IMR-90 (cell line): ENCODE results near the gene FAM241A. TPM values are rescaled to one million over a fixed set of nuclear protein-coding genes. Genes with fewer than 3 reads are reported as not detected.

ENCODE experiments used
- ATAC-seq: fragments of 200-7000 bp; cut with Tn5 transposase; 2 replicates; pipeline ENCODE4 v1.9.1; 2020; ENCODE audit warnings: low read depth, mild to moderate bottlenecking, moderate library complexity
- BruUV-seq: library from RNA; stranded (reverse); fragments of 400-500 nt; replicated peaks from 2 replicates; lab custom pipeline; 2021; lab: Mats Ljungman, UMichigan
- CTCF ChIA-PET: fragments of 300-600 bp; formaldehyde crosslinking; extraction: SDS; loops from one replicate; lab custom pipeline; 2021; ENCODE audit warnings: antibody characterized with exemption; lab: Yijun Ruan, JAX
- POLR2A ChIA-PET: fragments of 300-600 bp; sonication (Branson Sonifier 250); formaldehyde crosslinking; loops from one replicate; lab custom pipeline; 2022; ENCODE audit warnings: antibody characterized with exemption; ENCODE audit not compliant: unreplicated experiment; lab: Charles Lee
- DNase-seq: peaks from one replicate; pipeline ENCODE4 v3.0.0; 2013
- H2AFZ ChIP-seq: replicated peaks from 2 replicates; pipeline ENCODE3; 2013; ENCODE audit warnings: low read length, mild to moderate bottlenecking; ENCODE audit not compliant: poor library complexity
- H2AK5ac ChIP-seq: 2 replicates; pipeline ENCODE4 v1.6.1; 2013; ENCODE audit warnings: low read depth, low read length, inconsistent platforms
- H2AK9ac ChIP-seq: replicated peaks from 2 replicates; pipeline ENCODE3; 2013; ENCODE audit warnings: mild to moderate bottlenecking, low read depth, low read length, moderate library complexity; ENCODE audit not compliant: poor library complexity
- H2BK120ac ChIP-seq: 2 replicates; pipeline ENCODE4 v1.6.1; 2013; ENCODE audit warnings: low read depth, low read length, inconsistent platforms
- H2BK15ac ChIP-seq: 3 replicates; pipeline ENCODE4 v1.6.1; 2013; ENCODE audit warnings: low read depth, low read length, inconsistent platforms
- H2BK20ac ChIP-seq: 2 replicates; pipeline ENCODE4 v1.6.1; 2013; ENCODE audit warnings: low read depth, mild to moderate bottlenecking, inconsistent platforms, low read length, moderate library complexity
- H2BK5ac ChIP-seq: 2 replicates; pipeline ENCODE4 v1.6.1; 2013; ENCODE audit warnings: mild to moderate bottlenecking, low read depth, low read length, inconsistent platforms; ENCODE audit not compliant: poor library complexity, severe bottlenecking
- H3K14ac ChIP-seq: replicated peaks from 2 replicates; pipeline ENCODE4 v1.6.1; 2013; ENCODE audit warnings: low read depth, low read length, inconsistent platforms
- H3K18ac ChIP-seq: 2 replicates; pipeline ENCODE4 v1.6.1; 2013; ENCODE audit warnings: low read depth, low read length, control low read depth
- H3K23ac ChIP-seq: 2 replicates; pipeline ENCODE4 v1.6.1; 2013; ENCODE audit warnings: low read depth, low read length, inconsistent platforms
- H3K27ac ChIP-seq: 2 replicates; pipeline ENCODE4 v1.5.1; 2013; ENCODE audit warnings: mild to moderate bottlenecking, control low read depth, low read length; ENCODE audit not compliant: insufficient read depth
- H3K27me3 ChIP-seq: 2 replicates; pipeline ENCODE4 v1.6.1; 2013; ENCODE audit warnings: low read length; ENCODE audit not compliant: control insufficient read depth, insufficient read depth
- H3K36me3 ChIP-seq: 2 replicates; pipeline ENCODE4 v1.6.1; 2013; ENCODE audit warnings: low read length, mixed read lengths; ENCODE audit not compliant: control insufficient read depth, insufficient read depth
- H3K4ac ChIP-seq: 2 replicates; pipeline ENCODE4 v1.6.1; 2013; ENCODE audit warnings: low read depth, low read length, inconsistent platforms
- H3K4me1 ChIP-seq: 2 replicates; pipeline ENCODE4 v1.6.1; 2013; ENCODE audit warnings: low read length, mixed read lengths; ENCODE audit not compliant: control insufficient read depth, insufficient read depth
- H3K4me2 ChIP-seq: 2 replicates; pipeline ENCODE4 v1.6.1; 2013; ENCODE audit warnings: low read depth, mild to moderate bottlenecking, control low read depth, low read length, moderate library complexity
- H3K4me3 ChIP-seq: 2 replicates; pipeline ENCODE4 v1.5.1; 2013; ENCODE audit warnings: low read depth, mild to moderate bottlenecking, control low read depth, low read length, moderate library complexity; ENCODE audit not compliant: insufficient read depth
- H3K56ac ChIP-seq: 2 replicates; pipeline ENCODE4 v1.6.1; 2013; ENCODE audit warnings: low read length, inconsistent platforms; ENCODE audit not compliant: insufficient read depth; ENCODE audit errors: extremely low read depth
- H3K79me1 ChIP-seq, 2 experiments: 2 replicates each; pipeline ENCODE4 v1.6.1; 2013; ENCODE audit warnings: low read length in 2 of 2, inconsistent platforms in 1 of 2, low read depth in 1 of 2
- H3K9ac ChIP-seq: 2 replicates; pipeline ENCODE4 v1.6.1; 2013; ENCODE audit warnings: low read depth, low read length, control low read depth
- H3K9me1 ChIP-seq: 2 replicates; pipeline ENCODE4 v1.6.1; 2013; ENCODE audit warnings: low read length, inconsistent platforms; ENCODE audit not compliant: insufficient read depth
- H3K9me3 ChIP-seq: 2 replicates; pipeline ENCODE4 v1.6.1; 2013; ENCODE audit warnings: low read length; ENCODE audit not compliant: control insufficient read depth, insufficient read depth
- H4K20me1 ChIP-seq: 2 replicates; pipeline ENCODE4 v1.6.1; 2013; ENCODE audit warnings: low read length, inconsistent platforms; ENCODE audit not compliant: insufficient read depth
- H4K5ac ChIP-seq: 2 replicates; pipeline ENCODE4 v1.6.1; 2013; ENCODE audit warnings: mild to moderate bottlenecking, low read depth, low read length, control low read depth
- H4K8ac ChIP-seq, 2 experiments: 2 replicates each; pipeline ENCODE4 v1.6.1; 2013; ENCODE audit warnings: low read depth in 2 of 2, low read length in 2 of 2, control low read depth in 1 of 2, inconsistent platforms in 1 of 2
- H4K91ac ChIP-seq: 2 replicates; pipeline ENCODE4 v1.6.1; 2013; ENCODE audit warnings: low read depth, low read length, inconsistent platforms; ENCODE audit not compliant: insufficient read depth
- BHLHE40 ChIP-seq: fragments of 150-350 bp; IDR thresholded peaks from 2 replicates; pipeline ENCODE4 v1.6.1; 2016; ENCODE audit warnings: mild to moderate bottlenecking, low read depth, low read length
- CEBPB ChIP-seq: IDR thresholded peaks from 2 replicates; pipeline ENCODE4 v1.6.1; 2012; ENCODE audit warnings: low read depth, low read length, improper control_type of control experiment
- MAFK ChIP-seq: IDR thresholded peaks from 2 replicates; pipeline ENCODE4 v1.6.1; 2012; ENCODE audit warnings: low read depth, low read length, improper control_type of control experiment
- MXI1 ChIP-seq: IDR thresholded peaks from 2 replicates; pipeline ENCODE4 v1.6.1; 2012; ENCODE audit warnings: low read depth, mild to moderate bottlenecking, low read length, moderate library complexity, borderline replicate concordance
- NFE2L2 ChIP-seq: fragments of 150-350 bp; IDR thresholded peaks from 2 replicates; pipeline ENCODE4 v1.6.1; 2016; ENCODE audit warnings: low read depth, mild to moderate bottlenecking, low read length
- POLR2A ChIP-seq: IDR thresholded peaks from 2 replicates; pipeline ENCODE4 v1.6.1; 2012; ENCODE audit warnings: mild to moderate bottlenecking, low read depth, low read length
- RAD21 ChIP-seq: IDR thresholded peaks from 2 replicates; pipeline ENCODE4 v1.6.1; 2012; ENCODE audit warnings: low read length, improper control_type of control experiment
- RCOR1 ChIP-seq: IDR thresholded peaks from 2 replicates; pipeline ENCODE4 v1.6.1; 2012; ENCODE audit warnings: mild to moderate bottlenecking, low read length, improper control_type of control experiment; ENCODE audit not compliant: insufficient replicate concordance
- SMC3 ChIP-seq: fragments of 150-350 bp; IDR thresholded peaks from 2 replicates; pipeline ENCODE4 v1.6.1; 2016; ENCODE audit warnings: low read depth, mild to moderate bottlenecking, antibody characterized with exemption, low read length, moderate library complexity
- WGBS, 2 experiments: methylation state at CpG; one replicate each; pipeline versions ENCODE4 v1.1.5 to v1.1.7; 2013; ENCODE audit warnings: missing lambda C conversion rate in 2 of 2; ENCODE audit not compliant: insufficient read length in 1 of 2; ENCODE audit errors: extremely low coverage in 2 of 2; 5-methylcytosine and 5-hydroxymethylcytosine counted together
- dilution Hi-C: fragments of 300-500 bp; cut with HindIII; formaldehyde crosslinking; loops from one replicate; pipeline ENCODE4 v1.14.3; 2018; ENCODE audit warnings: low sequenced_read_pairs; ENCODE audit not compliant: unreplicated experiment
- in situ Hi-C: fragments of 300-500 bp; cut with MboI; formaldehyde crosslinking; loops from 3 replicates; pipeline ENCODE4 v1.14.3; 2019; ENCODE audit warnings: low sequenced_read_pairs, inconsistent platforms, mixed read lengths
- intact Hi-C: fragments of 100-400 bp; cut with micrococcal nuclease; formaldehyde crosslinking; loops from 2 replicates; pipeline ENCODE4 v1.10.0; 2022
- polyA plus RNA-seq, 3 experiments: library from polyadenylated mRNA; depleted of rRNA; stranded (reverse); fragments of >200 nt; gene quantifications; 2 replicates each; pipeline ENCODE4 v1.2.3, GENCODE V29; 2012; ENCODE audit warnings: low replicate concordance in 1 of 3
- total RNA-seq: library from RNA; depleted of rRNA; stranded (reverse); fragments of >200 nt; gene quantifications from 2 replicates; pipeline ENCODE4 v1.2.3, GENCODE V29; 2012
- TF ChIP-seq, protein P1 (sequence below): conservative IDR thresholded peaks from 2 replicates; pipeline ENCODE4 v1.5.1; 2012; ENCODE audit warnings: mild to moderate bottlenecking, low read depth, low read length, improper control_type of control experiment
- TF ChIP-seq, protein P2 (sequence below): fragments of 150-350 bp; IDR thresholded peaks from 2 replicates; pipeline ENCODE4 v1.6.1; 2017; ENCODE audit warnings: mild to moderate bottlenecking, antibody characterized with exemption, low read length, low read depth

The FAM241A gene
- total and polyA plus RNA-seq, 2 of the 4 experiments (the other 2 are of a cell fraction): under 0.01 to 0.24 TPM

DNA sequence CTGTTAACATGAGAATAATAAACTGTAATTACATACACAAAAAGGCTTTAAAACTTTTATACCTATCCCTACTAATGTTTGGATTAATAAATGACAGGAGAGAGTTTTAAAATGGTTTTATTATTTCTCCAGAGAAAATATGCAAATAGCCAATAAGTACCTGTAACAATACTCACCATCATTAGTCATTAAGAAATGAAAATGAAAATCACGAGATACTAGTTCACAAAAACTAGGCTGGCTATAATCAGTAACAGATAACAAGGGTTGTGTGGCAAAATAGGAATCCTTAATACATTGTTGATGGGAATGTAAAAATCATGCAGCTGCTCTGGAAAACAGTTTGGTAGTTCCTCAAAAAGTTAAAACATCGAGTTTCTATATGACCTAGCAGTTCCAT lies 61.2 kb downstream of the FAM241A start:
- no peak overlapping the region for H3K4me3 ChIP-seq
- no peaks in the 10 kb centered on the region for H3K36me3 ChIP-seq
- no peak overlapping the region for H2BK5ac ChIP-seq
- H3K9me3 ChIP-seq: no peaks in the 10 kb centered on the region
- ChIA-PET POLR2A (no interaction called here), CTCF (no interaction called here)
- H4K5ac ChIP-seq: no peak overlapping the region
- no peak overlapping the region for H2AK5ac ChIP-seq
- H3K27ac ChIP-seq: no peak overlapping the region
- H4K91ac ChIP-seq: no peak overlapping the region
- in situ Hi-C loops: no loop called here
- H3K23ac ChIP-seq: no peak overlapping the region
- TF ChIP-seq NFE2L2: no peak
- no peak for TF ChIP-seq RAD21
- TF ChIP-seq, protein P1, sequence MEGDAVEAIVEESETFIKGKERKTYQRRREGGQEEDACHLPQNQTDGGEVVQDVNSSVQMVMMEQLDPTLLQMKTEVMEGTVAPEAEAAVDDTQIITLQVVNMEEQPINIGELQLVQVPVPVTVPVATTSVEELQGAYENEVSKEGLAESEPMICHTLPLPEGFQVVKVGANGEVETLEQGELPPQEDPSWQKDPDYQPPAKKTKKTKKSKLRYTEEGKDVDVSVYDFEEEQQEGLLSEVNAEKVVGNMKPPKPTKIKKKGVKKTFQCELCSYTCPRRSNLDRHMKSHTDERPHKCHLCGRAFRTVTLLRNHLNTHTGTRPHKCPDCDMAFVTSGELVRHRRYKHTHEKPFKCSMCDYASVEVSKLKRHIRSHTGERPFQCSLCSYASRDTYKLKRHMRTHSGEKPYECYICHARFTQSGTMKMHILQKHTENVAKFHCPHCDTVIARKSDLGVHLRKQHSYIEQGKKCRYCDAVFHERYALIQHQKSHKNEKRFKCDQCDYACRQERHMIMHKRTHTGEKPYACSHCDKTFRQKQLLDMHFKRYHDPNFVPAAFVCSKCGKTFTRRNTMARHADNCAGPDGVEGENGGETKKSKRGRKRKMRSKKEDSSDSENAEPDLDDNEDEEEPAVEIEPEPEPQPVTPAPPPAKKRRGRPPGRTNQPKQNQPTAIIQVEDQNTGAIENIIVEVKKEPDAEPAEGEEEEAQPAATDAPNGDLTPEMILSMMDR: no peak
- TF ChIP-seq MAFK: no peak
- TF ChIP-seq MXI1: no peak
- TF ChIP-seq POLR2A: no peak
- TF ChIP-seq SMC3: no peak
- TF ChIP-seq BHLHE40: no peak
- TF ChIP-seq, protein P2, sequence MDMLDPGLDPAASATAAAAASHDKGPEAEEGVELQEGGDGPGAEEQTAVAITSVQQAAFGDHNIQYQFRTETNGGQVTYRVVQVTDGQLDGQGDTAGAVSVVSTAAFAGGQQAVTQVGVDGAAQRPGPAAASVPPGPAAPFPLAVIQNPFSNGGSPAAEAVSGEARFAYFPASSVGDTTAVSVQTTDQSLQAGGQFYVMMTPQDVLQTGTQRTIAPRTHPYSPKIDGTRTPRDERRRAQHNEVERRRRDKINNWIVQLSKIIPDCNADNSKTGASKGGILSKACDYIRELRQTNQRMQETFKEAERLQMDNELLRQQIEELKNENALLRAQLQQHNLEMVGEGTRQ: no peak
- no peak for TF ChIP-seq CEBPB
- TF ChIP-seq RCOR1: no peak
- H2AK9ac ChIP-seq: no peak overlapping the region
- H3K18ac ChIP-seq: no peak overlapping the region
- no peak overlapping the region for H3K9ac ChIP-seq
- dilution Hi-C loops: no loop called here
- H4K8ac ChIP-seq: no peak overlapping the region
- no peak overlapping the region for H3K4me2 ChIP-seq
- H3K4me1 ChIP-seq: no peaks in the 10 kb centered on the region
- H3K27me3 ChIP-seq: peaks cover 2% of the 10 kb centered on the region; the same call in 1 of the 2 replicates
- DNase-seq (no peak), ATAC-seq (no peak)
- H3K9me1 ChIP-seq: no peaks in the 10 kb centered on the region
- H2BK20ac ChIP-seq: no peak overlapping the region
- no peak overlapping the region for H2BK15ac ChIP-seq
- intact Hi-C loops: no loop called here
- H3K4ac ChIP-seq: no peak overlapping the region
- no peak overlapping the region for H3K56ac ChIP-seq
- H4K20me1 ChIP-seq: no peaks in the 10 kb centered on the region
- WGBS, 2 experiments: no CpG with 5 or more reads among the region's 2 CpGs
- no peak overlapping the region for H2BK120ac ChIP-seq
- H2AFZ ChIP-seq: no peak overlapping the region
- no TSS peak for BruUV-seq
- no peaks in the 10 kb centered on the region for H3K79me1 ChIP-seq
- no peak overlapping the region for H3K14ac ChIP-seq
